Measurements from ENCODE around the gene UHRF2. TPM values are rescaled to one million over a fixed set of nuclear protein-coding genes. Genes with fewer than 3 reads are reported as not detected.

The UHRF2 gene
- total RNA-seq, 2 experiments from 2014 or later, result 57.0 to 60.1 TPM

- Mint-ChIP-seq H3K4me1 (ENCODE audit: low read depth) (no peaks in the 10 kb centered on the region), H3K27me3 (no peaks in the 10 kb centered on the region), H3K9me3 (no peaks in the 10 kb centered on the region), H3K4me3 (no peak overlapping the region), H3K36me3 (ENCODE audit: low read depth) (no peaks in the 10 kb centered on the region), H3K27ac (no peak overlapping the region)
- POLR2A ChIA-PET, result no interaction called here
- TF ChIP-seq CTCF (IDR thresholded peaks at IDR 0.05), result no peak
- CTCF ChIA-PET, result interaction anchor here (0.7 kb wide), 1 partner anchor 81 kb away, joined by 3 read pairs; no protein-coding TSS in a partner anchor
- intact Hi-C loops (cut with micrococcal nuclease), result no loop called here
- ATAC-seq (no peak), DNase-seq (no peak)
Measured at GRCh38 chr9:6552498-6553121, 139.6 kb downstream of the UHRF2 start.

GRCh38 chr9:6553866-6554265, 140.9 kb downstream of the UHRF2 start:
- intact Hi-C loops (cut with micrococcal nuclease), result no loop called here
- CTCF ChIA-PET, result interaction anchor here (0.8 kb wide), 1 partner anchor 13 kb away, joined by 3 read pairs; no protein-coding TSS in a partner anchor
- ATAC-seq (no peak), DNase-seq (no peak)
- no peak overlapping the region for H3K4me3 Mint-ChIP-seq
- no peaks in the 10 kb centered on the region for H3K4me1 Mint-ChIP-seq (ENCODE audit: low read depth)
- no peaks in the 10 kb centered on the region for H3K9me3 Mint-ChIP-seq
- no peaks in the 10 kb centered on the region for H3K36me3 Mint-ChIP-seq (ENCODE audit: low read depth)
- TF ChIP-seq CTCF (IDR thresholded peaks at IDR 0.05), result no peak
- no peak overlapping the region for H3K27ac Mint-ChIP-seq
- POLR2A ChIA-PET, result interaction anchor here (0.7 kb wide), 1 partner anchor 20 kb away, joined by 4 read pairs; no protein-coding TSS in a partner anchor
- no peaks in the 10 kb centered on the region for H3K27me3 Mint-ChIP-seq

Other genes with a start within 250 kb of the UHRF2 start
- gene IL33, start 197.4 kb upstream of the UHRF2 start, total RNA-seq, result not detected
- gene TPD52L3, start 84.8 kb upstream of the UHRF2 start, total RNA-seq, result not detected
- 1 to 10 TPM in 1 of 2 experiments, under 1 TPM in 1; 0.63 to 1.3 TPM for gene GLDC, start 232.5 kb downstream of the UHRF2 start, total RNA-seq

Data from activated CD8-positive, alpha-beta T cell treated with anti-CD3 and anti-CD28 coated beads for 36 hours (primary cell).